Measurements from ENCODE around the gene MUC4. TPM values are rescaled to one million over a fixed set of nuclear protein-coding genes. Genes with fewer than 3 reads are reported as not detected.

MUC4 gene
- polyA plus RNA-seq, 1 donor from 2014 or later = not detected

- Histone ChIP-seq H3K4me3 (ENCODE audit: low read length) (no peak overlapping the region), H2AFZ (ENCODE audit: low read depth, low read length) (no peak overlapping the region), H3K9me3 (ENCODE audit: low read length) (no peaks in the 10 kb centered on the region), H3K4me2 (ENCODE audit: low read length) (no peak overlapping the region), H3K27me3 (ENCODE audit: insufficient read depth, low read depth, low read length) (no peaks in the 10 kb centered on the region), H3K27ac (ENCODE audit: low read length) (no peak overlapping the region), H3F3A (ENCODE audit: insufficient read depth, low read length, poor library complexity, severe bottlenecking) (no peaks in the 10 kb centered on the region), H3K36me3 (ENCODE audit: insufficient read depth, low read length) (no peaks in the 10 kb centered on the region), H3K79me2 (replicated peaks; ENCODE audit: insufficient read depth, low read length) (no peaks in the 10 kb centered on the region), H4K20me1 (ENCODE audit: insufficient read depth) (no peaks in the 10 kb centered on the region), H3K9me2 (ENCODE audit: insufficient read depth, low read length) (no peaks in the 10 kb centered on the region), H3K9ac (ENCODE audit: low read length) (no peak overlapping the region)
- TF ChIP-seq EP300 (conservative IDR thresholded peaks at IDR 0.05; ENCODE audit: poor library complexity, severe bottlenecking) = no peak
- TF ChIP-seq EZH2 (IDR thresholded peaks at IDR 0.05; ENCODE audit: borderline replicate concordance, insufficient read depth, low read length, poor library complexity, severe bottlenecking) = no peak
These were observed 51.2 kb downstream of the MUC4 start for GRCh38 chr3:195760345-195761122.

- Histone ChIP-seq H3K27ac (ENCODE audit: low read length) (no peak overlapping the region), H3K4me2 (ENCODE audit: low read length) (no peak overlapping the region), H3K36me3 (ENCODE audit: insufficient read depth, low read length) (no peaks in the 10 kb centered on the region), H3K9me2 (ENCODE audit: insufficient read depth, low read length) (no peaks in the 10 kb centered on the region), H4K20me1 (ENCODE audit: insufficient read depth) (no peaks in the 10 kb centered on the region), H2AFZ (ENCODE audit: low read depth, low read length) (no peak overlapping the region), H3K9ac (ENCODE audit: low read length) (no peak overlapping the region), H3K27me3 (ENCODE audit: insufficient read depth, low read depth, low read length) (no peaks in the 10 kb centered on the region), H3F3A (ENCODE audit: insufficient read depth, low read length, poor library complexity, severe bottlenecking) (no peaks in the 10 kb centered on the region), H3K79me2 (replicated peaks; ENCODE audit: insufficient read depth, low read length) (no peaks in the 10 kb centered on the region), H3K4me3 (ENCODE audit: low read length) (no peak overlapping the region), H3K9me3 (ENCODE audit: low read length) (no peaks in the 10 kb centered on the region)
- TF ChIP-seq EZH2 (IDR thresholded peaks at IDR 0.05; ENCODE audit: borderline replicate concordance, insufficient read depth, low read length, poor library complexity, severe bottlenecking) = no peak
- TF ChIP-seq POLR2AphosphoS5 (IDR thresholded peaks at IDR 0.05) = no peak
- TF ChIP-seq REST (IDR thresholded peaks at IDR 0.05; ENCODE audit: borderline replicate concordance) = no peak
- TF ChIP-seq TAF1 (IDR thresholded peaks at IDR 0.05; ENCODE audit: low read depth) = no peak
- TF ChIP-seq EP300 (conservative IDR thresholded peaks at IDR 0.05; ENCODE audit: poor library complexity, severe bottlenecking) = no peak
- TF ChIP-seq CTCF (IDR thresholded peaks at IDR 0.05; ENCODE audit: poor library complexity, severe bottlenecking) = no peak
These were observed 52.9 kb downstream of the MUC4 start for GRCh38 chr3:195758721-195759353.

GRCh38 chr3:195757827-195758226 is 53.9 kb downstream of the MUC4 start:
- Histone ChIP-seq H3K4me2 (ENCODE audit: low read length) (no peak overlapping the region), H3K9me2 (ENCODE audit: insufficient read depth, low read length) (no peaks in the 10 kb centered on the region), H3K36me3 (ENCODE audit: insufficient read depth, low read length) (no peaks in the 10 kb centered on the region), H3K27me3 (ENCODE audit: insufficient read depth, low read depth, low read length) (no peaks in the 10 kb centered on the region), H3K27ac (ENCODE audit: low read length) (no peak overlapping the region), H3K9me3 (ENCODE audit: low read length) (no peaks in the 10 kb centered on the region), H3K79me2 (replicated peaks; ENCODE audit: insufficient read depth, low read length) (no peaks in the 10 kb centered on the region), H4K20me1 (ENCODE audit: insufficient read depth) (no peaks in the 10 kb centered on the region), H3F3A (ENCODE audit: insufficient read depth, low read length, poor library complexity, severe bottlenecking) (no peaks in the 10 kb centered on the region), H3K4me3 (ENCODE audit: low read length) (no peak overlapping the region), H3K9ac (ENCODE audit: low read length) (no peak overlapping the region), H2AFZ (ENCODE audit: low read depth, low read length) (no peak overlapping the region)
- no peak for TF ChIP-seq REST (IDR thresholded peaks at IDR 0.05; ENCODE audit: borderline replicate concordance)
- no peak for TF ChIP-seq RAD21 (conservative IDR thresholded peaks at IDR 0.05)
- TF ChIP-seq MXI1 (conservative IDR thresholded peaks at IDR 0.05; ENCODE audit: poor library complexity, severe bottlenecking) = no peak
- no peak for TF ChIP-seq POLR2AphosphoS5 (IDR thresholded peaks at IDR 0.05)
- TF ChIP-seq CTCF (IDR thresholded peaks at IDR 0.05; ENCODE audit: poor library complexity, severe bottlenecking) = no peak
- TF ChIP-seq SMC3 (conservative IDR thresholded peaks at IDR 0.05; ENCODE audit: poor library complexity) = no peak
